A673 (cell line): Measurements from ENCODE around the gene ZC3H11A. TPM values are rescaled to one million over a fixed set of nuclear protein-coding genes. Genes with fewer than 3 reads are reported as not detected.

Experiments used
- BruUV-seq: library from RNA; stranded (reverse); fragments of 400-500 nt; replicated peaks from 2 replicates; lab custom pipeline; 2021; lab: Mats Ljungman, UMichigan
- CTCF ChIA-PET: fragments of 300-600 bp; sonication (Branson Sonifier 250); formaldehyde crosslinking; loops from one replicate; lab custom pipeline; 2022; ENCODE audit warnings: antibody characterized with exemption; lab: Charles Lee
- POLR2A ChIA-PET: fragments of 300-600 bp; sonication (Branson Sonifier 250); formaldehyde crosslinking; loops from one replicate; lab custom pipeline; 2022; ENCODE audit warnings: antibody characterized with exemption; ENCODE audit not compliant: low non-redundant PET; lab: Charles Lee
- DNase-seq: peaks from one replicate; pipeline ENCODE4 v3.0.0-alpha.2; 2015; ENCODE audit warnings: low spot score
- H3K27ac ChIP-seq: fragments of 200-600 bp; sonication (generic); 2 replicates; pipeline ENCODE4 v1.5.1; 2016; ENCODE audit warnings: mixed run types, low read depth, mild to moderate bottlenecking, mixed read lengths, antibody characterized with exemption, low read length; ENCODE audit not compliant: poor library complexity, severe bottlenecking
- H3K27me3 ChIP-seq: fragments of 200-600 bp; sonication (generic); replicated peaks from 2 replicates; pipeline ENCODE4 v1.6.1; 2017; ENCODE audit warnings: mixed run types, low read depth, mild to moderate bottlenecking, mixed read lengths, antibody characterized with exemption, low read length; ENCODE audit not compliant: insufficient read depth, poor library complexity
- H3K36me3 ChIP-seq: fragments of 200-600 bp; sonication (generic); 2 replicates; pipeline ENCODE4 v1.6.1; 2016; ENCODE audit warnings: mixed run types, mild to moderate bottlenecking, mixed read lengths, antibody characterized with exemption, low read length; ENCODE audit not compliant: insufficient read depth, poor library complexity, severe bottlenecking
- H3K4me1 ChIP-seq: fragments of 200-600 bp; sonication (generic); 2 replicates; pipeline ENCODE4 v1.6.1; 2017; ENCODE audit warnings: mixed run types, mild to moderate bottlenecking, mixed read lengths, antibody characterized with exemption, low read length; ENCODE audit not compliant: insufficient read depth, poor library complexity, severe bottlenecking
- H3K4me3 ChIP-seq: fragments of 200-600 bp; sonication (generic); 2 replicates; pipeline ENCODE4 v1.5.1; 2016; ENCODE audit warnings: low read depth, mixed run types, mild to moderate bottlenecking, mixed read lengths, low read length; ENCODE audit not compliant: poor library complexity, severe bottlenecking
- H3K9me3 ChIP-seq: fragments of 200-600 bp; sonication (generic); 2 replicates; pipeline ENCODE4 v1.6.1; 2016; ENCODE audit warnings: mixed run types, low read depth, mild to moderate bottlenecking, mixed read lengths, antibody characterized with exemption, low read length; ENCODE audit not compliant: poor library complexity, severe bottlenecking
- CTCF ChIP-seq: fragments of 300-800, 200-600 bp; sonication (generic); conservative IDR thresholded peaks from 2 replicates; pipeline ENCODE4 v1.5.1; 2017; ENCODE audit warnings: low read depth, mild to moderate bottlenecking, antibody characterized with exemption, low read length, moderate library complexity, mixed read lengths
- EZH2 ChIP-seq: fragments of 200-600 bp; sonication (generic); IDR thresholded peaks from 2 replicates; pipeline ENCODE4 v1.6.1; 2017; ENCODE audit warnings: borderline replicate concordance, low read depth, mild to moderate bottlenecking, mixed read lengths, antibody characterized with exemption, low read length; ENCODE audit not compliant: poor library complexity, severe bottlenecking
- intact Hi-C: fragments of 100-400 bp; cut with micrococcal nuclease; formaldehyde crosslinking; loops from one replicate; pipeline ENCODE4 v1.10.0; 2022; ENCODE audit not compliant: unreplicated experiment
- total RNA-seq: library from RNA; stranded (reverse); gene quantifications from 2 replicates; pipeline ENCODE4 v1.2.3, GENCODE V29; 2021

The ZC3H11A gene
- total RNA-seq, 1 experiment from 2014 or later: 95.3 TPM

GRCh38 chr1:203763505-203763904 lies 31.9 kb upstream of the ZC3H11A start:
- H3K27me3 ChIP-seq: no peaks in the 10 kb centered on the region
- no TSS peak for BruUV-seq
- no peaks in the 10 kb centered on the region for H3K36me3 ChIP-seq
- H3K27ac ChIP-seq: no peak overlapping the region
- DNase-seq: no peak
- no peak overlapping the region for H3K4me3 ChIP-seq
- TF ChIP-seq EZH2 (no peak), CTCF (no peak)
- peaks cover 3% of the 10 kb centered on the region for H3K4me1 ChIP-seq
- no peaks in the 10 kb centered on the region for H3K9me3 ChIP-seq
- ChIA-PET POLR2A (no interaction called here), CTCF (no interaction called here)
- intact Hi-C loops: no loop called here

- Histone ChIP-seq H3K4me1 (peaks cover 11% of the 10 kb centered on the region), H3K27ac (no peak overlapping the region), H3K36me3 (no peaks in the 10 kb centered on the region), H3K27me3 (no peaks in the 10 kb centered on the region), H3K9me3 (no peaks in the 10 kb centered on the region), H3K4me3 (no peak overlapping the region)
- DNase-seq: no peak
- CTCF ChIA-PET: no interaction called here
- TF ChIP-seq CTCF (no peak), EZH2 (no peak)
- no TSS peak for BruUV-seq
- intact Hi-C loops: no loop called here
- POLR2A ChIA-PET: no interaction called here
Observed at GRCh38 chr1:203764105-203765028, 31.1 kb upstream of the ZC3H11A start.

- TF ChIP-seq CTCF (no peak), EZH2 (no peak)
- Histone ChIP-seq H3K27me3 (no peaks in the 10 kb centered on the region), H3K9me3 (no peaks in the 10 kb centered on the region), H3K4me1 (peaks cover 16% of the 10 kb centered on the region), H3K36me3 (no peaks in the 10 kb centered on the region), H3K27ac (no peak within 1 kb of the TSS), H3K4me3 (no peak within 1 kb of the TSS)
- no TSS peak for BruUV-seq
- intact Hi-C loops: no loop called here
- POLR2A ChIA-PET: no interaction called here
- CTCF ChIA-PET: no interaction called here
- DNase-seq: no peak
Observed at GRCh38 chr1:203765029-203765837, 30.2 kb upstream of the ZC3H11A start, which contains the start of gene LAX1. Gene LAX1, plus strand, starts transcription at chr1:203765183. Its CDS starts 383 bp downstream, at chr1:203765566.
